GM19328 (cell line): ENCODE results near the gene TLCD3A.
A peak's percentile ranks its signal among the peaks of the same experiment; 100 is the strongest.

ENCODE experiments used
- ATAC-seq: cut with Tn5 transposase; IDR thresholded peaks from one replicate; pipeline ENCODE4 v1.9.1; 2021; ENCODE audit warnings: mild to moderate bottlenecking, moderate library complexity; ENCODE audit not compliant: unreplicated experiment

The TLCD3A gene

GRCh38 chr17:705863-706262, 26.5 kb upstream of the TLCD3A start:
- ATAC-seq, result no peak

- no peak for ATAC-seq
Observed at GRCh38 chr17:708132-708531, 24.3 kb upstream of the TLCD3A start.

GRCh38 chr17:718075-718474, 14.3 kb upstream of the TLCD3A start:
- no peak for ATAC-seq

GRCh38 chr17:720706-721539, 11.5 kb upstream of the TLCD3A start:
- no peak for ATAC-seq

GRCh38 chr17:721540-721937, 10.9 kb upstream of the TLCD3A start:
- no peak for ATAC-seq

GRCh38 chr17:725084-725483, 7.3 kb upstream of the TLCD3A start:
- ATAC-seq, result no peak

- no peak for ATAC-seq
Observed at GRCh38 chr17:725746-726145, 6.7 kb upstream of the TLCD3A start.

GRCh38 chr17:726271-726919, 6.0 kb upstream of the TLCD3A start:
- no peak for ATAC-seq

- ATAC-seq, result no peak
Observed at GRCh38 chr17:728911-729310, 3.5 kb upstream of the TLCD3A start.

GRCh38 chr17:731644-732066, 741 bp upstream of the TLCD3A start:
- ATAC-seq, result no peak

GRCh38 chr17:732902-733720, 715 bp downstream of the TLCD3A start:
- peak; percentile 34 for ATAC-seq

- no peak for ATAC-seq
Observed at GRCh38 chr17:733743-734142, 1.3 kb downstream of the TLCD3A start.

- ATAC-seq, result no peak
Observed at GRCh38 chr17:737561-738113, 5.2 kb downstream of the TLCD3A start.

GRCh38 chr17:740240-741017, 8.0 kb downstream of the TLCD3A start:
- ATAC-seq, result no peak

- no peak for ATAC-seq
Observed at GRCh38 chr17:742147-742793, 9.9 kb downstream of the TLCD3A start.

- no peak for ATAC-seq
Observed at GRCh38 chr17:743139-743538, 10.7 kb downstream of the TLCD3A start.

- no peak for ATAC-seq
Observed at GRCh38 chr17:744937-745336, 12.5 kb downstream of the TLCD3A start.

- ATAC-seq, result no peak
Observed at GRCh38 chr17:745406-745805, 13.0 kb downstream of the TLCD3A start.

- no peak for ATAC-seq
Observed at GRCh38 chr17:746181-746580, 13.8 kb downstream of the TLCD3A start.
